ENCODE results near the gene LRMDA. TPM values are rescaled to one million over a fixed set of nuclear protein-coding genes. Genes with fewer than 3 reads are reported as not detected.

The LRMDA gene
- total and polyA plus RNA-seq, 3 experiments from 2014 or later, result not detected

GRCh38 chr10:75405598-75406461, 25.6 kb upstream of the LRMDA start:
- Histone ChIP-seq H3K27ac (ENCODE audit: low read depth, low read length) (no peak overlapping the region), H3K4me3 (ENCODE audit: low read length) (no peak overlapping the region), H3K4me1 (ENCODE audit: insufficient read depth, low read length) (peaks cover 12% of the 10 kb centered on the region), H3K27me3 (ENCODE audit: insufficient read depth, low read length, poor library complexity, severe bottlenecking) (peaks cover 36% of the 10 kb centered on the region), H3K36me3 (ENCODE audit: insufficient read depth, low read length) (no peaks in the 10 kb centered on the region), H3K9me3 (ENCODE audit: low read length) (no peaks in the 10 kb centered on the region)
- Mint-ChIP-seq H3K27ac (peak overlapping the region in 1 of 8 donors; percentile 28), H3K27me3 (peaks cover 58 to 71% of the 10 kb centered on the region in 2 donors), H3K9me3 (peaks cover 0 to 3% (median 2%) of the 10 kb centered on the region in 5 donors), H3K4me1 (peaks cover 32 to 57% (median 45%) of the 10 kb centered on the region in 3 donors), H3K36me3 (peaks cover 0 to 5% (median 3%) of the 10 kb centered on the region in 3 donors), H3K4me3 (peak overlapping the region in 4 of 7 donors; percentile 1 to 60 (median 21))
- ChIA-PET CTCF (no interaction called here), POLR2A (no interaction called here)
- DNase-seq, result no peak

GRCh38 chr10:75406462-75407223, 24.8 kb upstream of the LRMDA start:
- Mint-ChIP-seq H3K9me3 (peaks cover 0 to 5% (median 2%) of the 10 kb centered on the region in 5 donors), H3K36me3 (peaks cover 0 to 5% (median 3%) of the 10 kb centered on the region in 3 donors), H3K4me1 (peaks cover 32 to 55% (median 44%) of the 10 kb centered on the region in 3 donors), H3K27ac (no peak overlapping the region), H3K27me3 (peaks cover 58 to 78% of the 10 kb centered on the region in 2 donors), H3K4me3 (peak overlapping the region in 4 of 7 donors; percentile 40 to 63 (median 58))
- H3K4me1 ChIP-seq (ENCODE audit: insufficient read depth, low read length), result peaks cover 12% of the 10 kb centered on the region
- no peak overlapping the region for H3K27ac ChIP-seq (ENCODE audit: low read depth, low read length)
- CTCF ChIA-PET, result no interaction called here
- peaks cover 34% of the 10 kb centered on the region for H3K27me3 ChIP-seq (ENCODE audit: insufficient read depth, low read length, poor library complexity, severe bottlenecking)
- no peak for DNase-seq
- H3K4me3 ChIP-seq (ENCODE audit: low read length), result no peak overlapping the region
- H3K9me3 ChIP-seq (ENCODE audit: low read length), result no peaks in the 10 kb centered on the region
- POLR2A ChIA-PET, result no interaction called here
- H3K36me3 ChIP-seq (ENCODE audit: insufficient read depth, low read length), result no peaks in the 10 kb centered on the region

GRCh38 chr10:75407224-75407712, 24.2 kb upstream of the LRMDA start:
- ChIA-PET POLR2A (no interaction called here), CTCF (no interaction called here)
- Mint-ChIP-seq H3K4me1 (peaks cover 29 to 48% (median 39%) of the 10 kb centered on the region in 3 donors), H3K36me3 (peaks cover 0 to 5% (median 3%) of the 10 kb centered on the region in 3 donors), H3K27ac (no peak overlapping the region), H3K9me3 (peaks cover 0 to 5% (median 2%) of the 10 kb centered on the region in 5 donors), H3K27me3 (peaks cover 59 to 74% of the 10 kb centered on the region in 2 donors), H3K4me3 (peak overlapping the region; percentile 34 to 85 (median 62))
- H3K36me3 ChIP-seq (ENCODE audit: insufficient read depth, low read length), result no peaks in the 10 kb centered on the region
- no peak overlapping the region for H3K27ac ChIP-seq (ENCODE audit: low read depth, low read length)
- H3K4me1 ChIP-seq (ENCODE audit: insufficient read depth, low read length), result peaks cover 12% of the 10 kb centered on the region
- no peak overlapping the region for H3K4me3 ChIP-seq (ENCODE audit: low read length)
- H3K9me3 ChIP-seq (ENCODE audit: low read length), result no peaks in the 10 kb centered on the region
- peaks cover 34% of the 10 kb centered on the region for H3K27me3 ChIP-seq (ENCODE audit: insufficient read depth, low read length, poor library complexity, severe bottlenecking)
- DNase-seq, result no peak

- POLR2A ChIA-PET, result no interaction called here
- Mint-ChIP-seq H3K27ac (no peak overlapping the region), H3K9me3 (peaks cover 0 to 5% (median 2%) of the 10 kb centered on the region in 5 donors), H3K4me1 (peaks cover 25 to 42% (median 32%) of the 10 kb centered on the region in 3 donors), H3K36me3 (peaks cover 0 to 5% (median 3%) of the 10 kb centered on the region in 3 donors), H3K4me3 (peak overlapping the region; percentile 60 to 85 (median 63)), H3K27me3 (peaks cover 58 to 74% of the 10 kb centered on the region in 2 donors)
- Histone ChIP-seq H3K27ac (ENCODE audit: low read depth, low read length) (no peak overlapping the region), H3K36me3 (ENCODE audit: insufficient read depth, low read length) (no peaks in the 10 kb centered on the region), H3K4me3 (ENCODE audit: low read length) (no peak overlapping the region), H3K27me3 (ENCODE audit: insufficient read depth, low read length, poor library complexity, severe bottlenecking) (peaks cover 31% of the 10 kb centered on the region), H3K9me3 (ENCODE audit: low read length) (no peaks in the 10 kb centered on the region), H3K4me1 (ENCODE audit: insufficient read depth, low read length) (peaks cover 10% of the 10 kb centered on the region)
- DNase-seq, result no peak
- CTCF ChIA-PET, result no interaction called here
Observed at GRCh38 chr10:75407713-75408508, 23.5 kb upstream of the LRMDA start.

GRCh38 chr10:75408509-75408875, 22.9 kb upstream of the LRMDA start:
- POLR2A ChIA-PET, result no interaction called here
- Histone ChIP-seq H3K4me1 (ENCODE audit: insufficient read depth, low read length) (peaks cover 5% of the 10 kb centered on the region), H3K36me3 (ENCODE audit: insufficient read depth, low read length) (no peaks in the 10 kb centered on the region), H3K27me3 (ENCODE audit: insufficient read depth, low read length, poor library complexity, severe bottlenecking) (peaks cover 31% of the 10 kb centered on the region), H3K27ac (ENCODE audit: low read depth, low read length) (no peak overlapping the region), H3K4me3 (ENCODE audit: low read length) (no peak overlapping the region), H3K9me3 (ENCODE audit: low read length) (no peaks in the 10 kb centered on the region)
- Mint-ChIP-seq H3K27me3 (peaks cover 54 to 74% of the 10 kb centered on the region in 2 donors), H3K4me1 (peaks cover 21 to 36% (median 26%) of the 10 kb centered on the region in 3 donors), H3K27ac (no peak overlapping the region), H3K36me3 (peaks cover 0 to 5% (median 3%) of the 10 kb centered on the region in 3 donors), H3K9me3 (peaks cover 0 to 5% (median 2%) of the 10 kb centered on the region in 5 donors), H3K4me3 (peak overlapping the region in 6 of 7 donors; percentile 48 to 77 (median 64))
- CTCF ChIA-PET, result no interaction called here
- DNase-seq, result no peak

GRCh38 chr10:75408911-75409885, 22.2 kb upstream of the LRMDA start:
- Histone ChIP-seq H3K4me3 (ENCODE audit: low read length) (peak overlapping the region; percentile 41), H3K27me3 (ENCODE audit: insufficient read depth, low read length, poor library complexity, severe bottlenecking) (peaks cover 27% of the 10 kb centered on the region), H3K9me3 (ENCODE audit: low read length) (no peaks in the 10 kb centered on the region), H3K4me1 (ENCODE audit: insufficient read depth, low read length) (peaks cover 5% of the 10 kb centered on the region), H3K36me3 (ENCODE audit: insufficient read depth, low read length) (no peaks in the 10 kb centered on the region), H3K27ac (ENCODE audit: low read depth, low read length) (no peak overlapping the region)
- H3K4me1 Mint-ChIP-seq, result peaks cover 19 to 31% (median 22%) of the 10 kb centered on the region in 3 donors
- peaks cover 0 to 5% (median 2%) of the 10 kb centered on the region in 5 donors for H3K9me3 Mint-ChIP-seq
- peak overlapping the region in 1 of 8 donors; percentile 12 for H3K27ac Mint-ChIP-seq
- peak in 1 of 5 donors; percentile 21 for DNase-seq
- H3K36me3 Mint-ChIP-seq, result peaks cover 0 to 5% (median 3%) of the 10 kb centered on the region in 3 donors
- H3K27me3 Mint-ChIP-seq, result peaks cover 52 to 76% of the 10 kb centered on the region in 2 donors
- CTCF ChIA-PET, result no interaction called here
- H3K4me3 Mint-ChIP-seq, result peak overlapping the region in 6 of 7 donors; percentile 65 to 83 (median 78)
- POLR2A ChIA-PET, result no interaction called here

Measured in CD8-positive, alpha-beta memory T cell (primary cell).